ENCODE data around the gene BRD4.
A peak's percentile ranks its signal among the peaks of the same experiment; 100 is the strongest.
"Not testable (repeated sequence)": the region's sequence is repeated elsewhere in the genome, so short reads cannot be mapped to it uniquely, and the experiment has no call there.

BRD4 gene

GRCh38 chr19:15332311-15332996, at the start of gene BRD4:
Gene BRD4, minus strand, starts transcription at chr19:15332539. Its CDS starts 59,440 bp downstream, at chr19:15273099.
- DNase-seq, result peak; percentile 61 to 82 (median 68)

DNA sequence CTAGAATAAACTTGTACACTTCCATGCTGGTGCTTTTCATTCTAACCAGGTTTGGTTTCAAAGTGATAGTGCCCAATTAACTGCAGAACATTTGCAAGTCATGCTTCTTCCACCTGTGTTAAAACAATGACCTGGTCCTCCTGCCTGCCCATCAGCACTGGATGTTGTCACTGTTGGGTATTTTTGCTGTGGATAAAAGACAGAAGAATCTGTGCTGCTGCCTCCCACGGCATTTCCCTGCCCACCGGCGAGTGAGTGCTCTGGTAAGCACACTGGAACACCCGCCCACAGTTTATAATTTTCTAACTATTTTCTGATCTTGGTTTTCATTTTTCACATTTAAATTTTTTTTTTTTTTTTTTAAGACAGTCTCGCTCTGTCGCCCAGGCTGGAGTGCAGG, 49.5 kb upstream of the BRD4 start:
- DNase-seq, result no peak

- DNase-seq, result no peak
Measured at GRCh38 chr19:15381429-15381828, 49.1 kb upstream of the BRD4 start.

DNA sequence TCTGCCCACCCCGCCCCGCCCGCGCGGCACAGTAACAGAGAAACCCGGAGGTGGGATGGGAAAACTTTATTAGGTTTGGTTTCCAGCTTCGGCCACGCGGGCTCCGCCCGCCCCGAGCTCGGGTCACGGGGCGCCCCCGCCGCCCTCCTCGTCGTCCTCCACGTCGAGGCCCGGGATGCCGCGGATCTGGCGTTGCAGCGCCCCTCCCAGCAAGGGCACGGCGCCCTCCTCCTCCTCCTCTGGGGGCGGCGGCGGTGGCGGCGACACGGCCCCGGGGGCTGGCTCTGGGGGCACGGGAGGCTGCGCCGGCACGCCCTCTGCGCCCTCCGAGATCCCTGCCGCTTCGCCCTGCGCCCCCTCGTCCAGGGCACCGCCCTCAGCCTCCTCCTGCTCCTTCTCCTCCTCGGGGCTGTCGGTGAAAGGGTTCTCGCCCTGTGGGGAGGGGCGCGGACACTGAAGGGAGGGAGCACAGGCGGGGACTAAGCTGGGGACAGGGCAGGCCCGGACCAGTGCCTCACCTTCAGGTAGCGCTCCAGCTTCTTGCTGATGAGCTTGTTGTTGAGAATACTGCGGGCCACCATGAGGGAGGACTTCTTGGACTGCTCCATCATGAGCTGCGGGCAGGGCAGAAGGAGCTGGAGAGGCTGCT, 47.8 kb upstream of the BRD4 start:
- no peak for DNase-seq

GRCh38 chr19:15379083-15379998, 47.0 kb upstream of the BRD4 start, which contains the start of gene AKAP8:
Gene AKAP8, minus strand, starts transcription at chr19:15379787. Its CDS starts 56 bp downstream, at chr19:15379731.
- peak; percentile 94 to 99 (median 98) for DNase-seq

DNA sequence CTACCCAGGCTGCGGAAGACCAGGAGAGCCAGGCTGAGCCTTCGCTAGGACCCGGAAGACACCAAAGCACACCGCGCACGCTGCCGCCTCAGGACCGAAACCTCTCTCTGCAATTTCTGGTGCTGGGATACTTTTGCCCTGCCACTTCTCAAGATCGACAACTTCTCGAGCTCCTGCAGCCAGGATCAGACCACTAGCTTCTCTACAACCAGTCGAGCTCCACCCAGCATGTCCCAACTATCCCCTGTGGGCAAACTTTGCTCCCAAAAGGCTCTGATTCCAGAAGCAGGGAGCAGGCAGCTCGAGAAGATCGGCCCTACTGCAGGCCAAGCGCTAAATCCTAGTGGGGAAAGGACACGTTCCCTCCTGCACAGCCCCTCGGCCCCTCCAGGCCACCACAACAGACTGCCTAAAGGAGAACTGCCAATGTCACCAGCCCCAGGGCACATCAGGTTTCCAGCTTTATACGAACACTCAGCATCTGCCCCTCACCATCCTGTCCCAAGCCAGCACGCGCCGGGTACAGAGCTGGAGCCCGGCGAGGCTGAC, 46.3 kb upstream of the BRD4 start:
- peak in 5 of 6 experiments; percentile 24 to 51 (median 33) for DNase-seq

DNA sequence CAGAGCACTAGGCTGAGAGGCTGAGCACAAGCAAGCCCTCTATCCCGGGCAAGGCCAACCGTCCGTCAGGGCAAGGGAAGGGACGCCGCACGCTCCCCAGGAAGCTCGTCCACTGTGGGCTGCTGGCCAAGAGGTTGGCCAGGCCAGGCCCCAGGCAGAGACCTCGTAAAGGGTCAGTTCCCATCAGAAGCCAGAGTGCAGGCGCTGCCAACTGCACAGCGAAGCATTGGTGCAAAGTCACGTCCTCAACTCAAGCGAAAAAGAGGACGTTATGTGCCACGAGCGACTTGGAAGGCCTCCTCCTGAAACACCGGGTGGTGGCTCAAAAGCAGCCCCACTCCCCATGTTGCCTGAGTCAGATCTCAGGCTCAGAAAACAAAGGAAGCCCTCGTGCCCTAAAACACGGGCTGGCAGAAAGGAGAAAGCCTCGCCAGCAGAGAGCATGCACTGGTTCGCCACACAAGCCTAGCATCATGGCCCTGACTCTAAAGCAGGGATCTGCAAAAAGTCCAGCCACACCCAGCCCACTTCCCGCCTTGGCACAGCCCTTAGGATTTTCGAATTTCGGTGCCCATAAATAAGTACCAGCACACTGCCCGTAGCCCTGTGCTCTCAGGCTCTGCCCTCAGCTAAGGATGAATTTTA, 42.6 kb upstream of the BRD4 start:
- no peak for DNase-seq

- no peak for DNase-seq
Measured at GRCh38 chr19:15374105-15374651, 41.8 kb upstream of the BRD4 start.

GRCh38 chr19:15373644-15374043, 41.3 kb upstream of the BRD4 start:
- DNase-seq, result no peak

- DNase-seq, result no peak
Measured at GRCh38 chr19:15372891-15373301, 40.6 kb upstream of the BRD4 start.

DNA sequence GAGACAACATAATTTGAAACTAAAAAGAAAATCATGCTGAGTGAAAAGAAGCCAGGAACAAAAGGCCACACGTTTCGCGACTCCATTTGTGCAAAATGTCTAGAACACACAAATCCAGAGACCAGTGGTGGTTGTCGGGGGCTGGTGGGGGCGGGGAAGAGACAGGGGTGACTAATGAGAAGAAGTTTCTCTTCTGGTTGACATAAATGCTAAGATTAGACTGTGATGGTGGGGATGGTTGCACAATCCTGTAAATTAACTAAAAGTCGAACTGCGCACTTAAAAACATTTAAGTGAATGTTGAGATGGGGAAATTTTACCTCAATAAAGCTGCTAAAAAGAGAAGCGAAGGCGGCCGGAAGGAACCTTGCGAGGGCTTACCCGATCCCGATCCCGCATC, 40.1 kb upstream of the BRD4 start:
- DNase-seq, result no peak

DNA sequence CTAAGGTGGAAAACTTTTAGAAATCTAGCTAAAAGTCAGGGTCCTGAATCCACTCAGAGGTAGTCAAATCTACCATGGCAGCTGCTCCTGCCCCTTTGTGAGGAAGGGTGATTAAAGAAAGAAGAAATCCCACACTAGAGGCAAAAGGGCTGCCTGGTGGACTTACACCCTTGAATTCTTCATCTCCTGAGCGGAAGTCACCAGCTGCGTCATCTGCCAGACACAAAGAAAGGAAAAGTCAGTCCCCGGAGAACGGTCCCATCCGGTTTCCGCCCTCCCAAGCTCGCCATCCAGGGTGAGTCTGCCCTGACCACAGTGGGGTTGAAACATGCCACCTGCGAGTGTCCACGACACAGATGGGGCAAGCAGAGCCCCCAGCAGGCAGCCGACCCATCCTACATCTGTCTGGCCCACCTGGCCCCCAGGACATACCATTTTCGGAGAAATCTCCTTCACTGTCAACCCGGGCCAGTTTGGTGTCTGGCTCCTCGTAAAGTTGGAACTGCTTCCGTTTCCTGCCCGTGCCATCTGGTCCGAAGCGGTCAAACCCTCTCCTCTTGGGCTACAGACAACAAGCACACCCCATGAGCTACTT, 39.5 kb upstream of the BRD4 start:
- DNase-seq, result no peak

DNA sequence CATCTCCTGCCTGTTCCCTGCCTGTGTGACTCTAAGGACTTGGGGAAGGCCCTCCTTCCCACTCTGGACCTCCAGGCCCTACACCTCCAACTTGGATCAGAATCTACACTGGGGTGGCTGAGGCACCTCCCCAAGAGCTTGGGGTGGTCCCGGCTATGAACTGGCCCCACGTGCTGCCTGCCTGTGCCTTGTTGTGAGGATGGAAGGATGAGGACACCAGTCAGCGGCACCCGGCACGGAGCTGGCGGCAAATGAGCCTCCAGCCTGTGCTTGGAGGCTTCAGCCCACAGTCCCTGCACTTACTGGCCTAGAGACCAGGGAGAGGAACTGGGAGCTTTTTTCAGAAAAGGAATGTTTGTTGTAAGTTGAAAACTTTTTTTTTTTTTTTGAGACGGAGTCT, 38.8 kb upstream of the BRD4 start:
- DNase-seq, result no peak

- no peak for DNase-seq
Measured at GRCh38 chr19:15369594-15369891, 37.2 kb upstream of the BRD4 start.

DNA sequence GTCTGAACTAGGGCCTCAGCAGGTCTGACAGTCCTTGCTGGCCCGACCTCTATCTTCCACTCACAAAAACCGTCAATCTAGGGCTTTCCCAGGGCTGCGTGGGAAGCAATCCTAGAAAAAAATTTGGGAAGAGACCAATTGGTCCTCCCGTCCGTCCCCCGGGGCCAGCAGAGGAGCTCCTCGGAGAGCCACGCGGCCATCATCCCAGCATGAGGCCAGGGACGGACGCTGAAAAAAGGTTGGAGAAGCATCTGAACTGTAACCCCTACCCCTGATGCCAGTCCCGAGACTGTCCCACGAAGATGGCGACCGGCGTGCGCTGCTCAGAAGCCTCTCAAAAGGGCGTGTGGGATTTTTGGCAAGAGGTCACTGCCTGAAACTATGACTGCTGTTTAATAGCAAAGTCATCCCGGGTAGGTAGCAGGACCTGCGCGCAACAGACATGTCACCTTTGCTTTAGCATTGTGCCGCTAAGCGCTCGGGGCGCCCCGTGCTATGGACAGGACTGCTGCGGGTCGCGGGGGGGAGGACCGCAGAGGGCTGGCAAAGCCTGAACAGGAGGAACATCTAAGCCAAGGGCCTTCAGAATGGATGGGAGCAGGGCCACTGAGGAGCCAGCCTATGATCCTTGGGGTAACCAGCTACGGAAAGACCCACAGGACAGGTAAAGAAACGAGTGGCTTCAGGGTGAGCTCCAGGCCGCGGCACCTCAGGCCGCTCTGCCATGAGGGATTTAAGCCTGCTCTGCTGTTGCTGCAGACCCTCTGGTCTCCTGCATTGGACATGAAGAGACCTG, 36.7 kb upstream of the BRD4 start:
- no peak for DNase-seq

DNA sequence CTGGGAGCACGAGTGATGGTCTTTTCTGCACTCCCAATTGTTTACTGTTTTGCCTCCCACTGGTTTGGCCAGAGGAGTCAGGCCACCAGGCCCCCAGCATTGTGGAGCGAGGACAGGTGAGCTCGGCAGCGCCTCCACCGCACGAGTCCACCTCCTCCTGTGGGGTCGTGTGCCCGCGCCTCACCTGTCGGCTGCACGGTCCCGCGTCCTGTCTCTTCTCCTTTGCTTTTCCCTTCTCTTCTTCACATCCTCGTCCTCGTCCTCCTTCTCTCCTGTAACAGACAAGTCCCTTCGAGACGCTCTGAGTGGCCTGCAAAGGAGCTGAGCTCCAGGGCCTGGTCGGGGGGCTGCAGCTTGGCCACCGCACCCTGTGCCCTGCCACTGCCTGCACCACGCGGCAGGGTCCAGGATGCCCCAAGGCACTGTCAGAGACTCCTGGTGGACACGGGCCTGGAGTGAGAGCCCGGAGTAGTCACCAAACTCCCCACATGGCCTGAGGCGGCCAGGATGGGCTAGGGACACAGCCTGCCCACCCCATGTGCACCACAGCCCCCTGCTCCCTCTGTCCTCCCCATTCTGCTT, 35.8 kb upstream of the BRD4 start:
- peak in 1 of 6 experiments; percentile 10 for DNase-seq

- no peak for DNase-seq
Measured at GRCh38 chr19:15367439-15367838, 35.1 kb upstream of the BRD4 start.

DNA sequence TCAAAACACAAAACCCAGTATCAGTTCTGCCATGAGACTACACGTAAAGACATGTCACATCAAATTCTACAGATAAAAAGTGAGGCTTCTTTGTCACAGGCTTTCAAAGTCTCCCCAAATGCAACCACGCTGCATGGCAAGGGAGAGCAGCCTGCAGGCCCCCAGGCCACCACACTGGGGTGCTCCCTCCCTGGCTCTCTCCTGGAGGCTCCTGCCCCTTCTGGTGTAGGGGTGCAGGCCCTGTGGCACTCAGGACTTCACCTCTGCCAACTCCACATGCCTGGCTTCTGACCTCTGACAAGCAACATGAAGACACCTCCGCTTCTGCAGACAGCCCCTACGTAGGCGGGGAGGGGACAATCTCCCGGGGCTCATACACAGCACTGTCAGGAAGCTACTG, 32.9 kb upstream of the BRD4 start:
- no peak for DNase-seq

DNA sequence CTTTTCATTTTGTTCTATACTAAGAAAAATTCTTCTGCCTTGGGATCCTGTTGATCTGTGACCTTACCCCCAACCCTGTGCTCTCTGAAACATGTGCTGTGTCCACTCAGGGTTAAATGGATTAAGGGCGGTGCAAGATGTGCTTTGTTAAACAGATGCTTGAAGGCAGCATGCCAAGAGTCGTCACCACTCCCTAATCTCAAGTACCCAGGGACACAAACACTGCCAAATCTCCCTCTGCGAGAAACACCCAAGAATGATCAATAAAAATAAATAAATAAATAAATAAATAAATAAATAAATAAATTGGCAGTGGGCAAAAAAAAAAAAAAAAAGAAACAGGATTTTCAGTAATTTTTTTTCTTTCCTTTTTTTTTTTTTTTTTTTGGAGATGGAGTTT, 31.5 kb upstream of the BRD4 start:
- DNase-seq, result not testable (repeated sequence)

- not testable (repeated sequence) for DNase-seq
Measured at GRCh38 chr19:15363048-15363447, 30.7 kb upstream of the BRD4 start.

DNA sequence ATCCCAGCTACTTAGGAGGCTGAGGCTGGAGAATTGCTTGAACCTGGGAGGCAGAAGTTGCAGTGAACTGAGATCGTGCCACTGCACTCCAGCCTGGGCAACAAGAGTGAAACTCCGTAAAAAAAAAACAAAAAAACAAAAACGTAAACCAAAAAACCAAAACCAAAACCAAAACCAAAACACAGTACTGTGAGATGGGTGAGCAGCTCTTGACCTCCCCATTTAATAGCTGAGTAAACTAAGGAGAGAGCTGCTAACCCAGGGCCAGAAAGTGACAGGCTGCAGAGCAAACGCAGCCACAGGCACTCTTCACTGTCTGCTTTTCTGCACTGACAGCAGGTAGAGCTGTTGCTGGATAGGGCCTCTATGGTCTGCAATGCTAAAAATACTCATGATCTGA, 27.7 kb upstream of the BRD4 start:
- not testable (repeated sequence) for DNase-seq

Measured in stimulated activated naive CD4-positive, alpha-beta T cell (primary cell).